AG09319 (cell line): ENCODE measurements around the gene STUM.
A peak's percentile ranks its signal among the peaks of the same experiment; 100 is the strongest.

Experiments used
- DNase-seq: peaks from one replicate; pipeline ENCODE4 v3.0.0-alpha.2; 2010; ENCODE audit warnings: low read depth; ENCODE audit errors: extremely low read depth
- CTCF ChIP-seq: IDR thresholded peaks from 2 replicates; pipeline ENCODE4 v1.5.1; 2011; ENCODE audit warnings: low read depth, mild to moderate bottlenecking, inconsistent platforms, low read length, moderate library complexity

Gene STUM

GRCh38 chr1:226631229-226632000 lies 82.9 kb downstream of the STUM start:
- TF ChIP-seq CTCF, result no peak
- no peak for DNase-seq

GRCh38 chr1:226632169-226632879 lies 83.8 kb downstream of the STUM start:
- no peak for DNase-seq
- no peak for TF ChIP-seq CTCF

- no peak for DNase-seq
- TF ChIP-seq CTCF, result no peak
Measured at GRCh38 chr1:226632922-226633351, 84.4 kb downstream of the STUM start.

GRCh38 chr1:226633541-226634165 lies 85.1 kb downstream of the STUM start:
- DNase-seq, result no peak
- TF ChIP-seq CTCF, result no peak

- peak; percentile 20 for DNase-seq
- TF ChIP-seq CTCF, result peak; percentile 97
Measured at GRCh38 chr1:226634166-226634588, 85.6 kb downstream of the STUM start.

- no peak for TF ChIP-seq CTCF
- no peak for DNase-seq
Measured at GRCh38 chr1:226634611-226635246, 86.2 kb downstream of the STUM start.
